Caco-2 (cell line): ENCODE measurements around the gene ZFAND2A. TPM values are rescaled to one million over a fixed set of nuclear protein-coding genes. Genes with fewer than 3 reads are reported as not detected.
"Not testable (repeated sequence)": the region's sequence is repeated elsewhere in the genome, so short reads cannot be mapped to it uniquely, and the experiment has no call there.

Experiments used
- BruUV-seq: library from RNA; stranded (reverse); fragments of 400-500 nt; replicated peaks from 2 replicates; lab custom pipeline; 2021; lab: Mats Ljungman, UMichigan
- CTCF ChIA-PET: fragments of 300-600 bp; sonication (Branson Sonifier 250); formaldehyde crosslinking; loops from one replicate; lab custom pipeline; 2022; ENCODE audit warnings: antibody characterized with exemption; lab: Charles Lee
- POLR2A ChIA-PET: fragments of 300-600 bp; sonication (Branson Sonifier 250); formaldehyde crosslinking; loops from one replicate; lab custom pipeline; 2022; ENCODE audit warnings: antibody characterized with exemption; lab: Charles Lee
- DNase-seq, 2 experiments: peaks; one replicate each; pipeline versions ENCODE4 v3.0.0 to v3.0.0-alpha.2; 2020 to 2022
- H3K27me3 ChIP-seq: replicated peaks from 2 replicates; pipeline ENCODE4 v1.6.0; 2011; ENCODE audit warnings: low read length; ENCODE audit not compliant: control insufficient read depth, insufficient read depth
- H3K36me3 ChIP-seq: 2 replicates; pipeline ENCODE4 v1.5.1; 2011; ENCODE audit warnings: low read length; ENCODE audit not compliant: control insufficient read depth, insufficient read depth
- H3K4me1 ChIP-seq: fragments of 250-450 bp; sonication (Bioruptor Pico); 2 replicates; pipeline ENCODE4 v1.5.1; 2020; ENCODE audit warnings: mild to moderate bottlenecking
- H3K4me3 ChIP-seq: 2 replicates; pipeline ENCODE4 v1.5.1; 2011; ENCODE audit warnings: low read depth, mild to moderate bottlenecking, control low read depth, low read length
- H3K9me3 ChIP-seq: fragments of 250-450 bp; sonication (Bioruptor Pico); 2 replicates; pipeline ENCODE4 v1.5.1; 2020; ENCODE audit warnings: mild to moderate bottlenecking, moderate library complexity
- H3K27ac Mint-ChIP-seq: one replicate; pipeline ENCODE4 v1.8.0; 2022; ENCODE audit warnings: mixed read lengths; ENCODE audit not compliant: unreplicated experiment
- H3K27me3 Mint-ChIP-seq: one replicate; pipeline ENCODE4 v1.8.0; 2022; ENCODE audit warnings: mixed read lengths; ENCODE audit not compliant: insufficient read depth, unreplicated experiment
- H3K36me3 Mint-ChIP-seq: one replicate; pipeline ENCODE4 v1.8.0; 2022; ENCODE audit warnings: mild to moderate bottlenecking, mixed read lengths; ENCODE audit not compliant: insufficient read depth, unreplicated experiment
- H3K4me1 Mint-ChIP-seq: one replicate; pipeline ENCODE4 v1.8.0; 2022; ENCODE audit warnings: low read depth, mixed read lengths; ENCODE audit not compliant: unreplicated experiment
- H3K4me3 Mint-ChIP-seq: one replicate; pipeline ENCODE4 v1.8.0; 2022; ENCODE audit warnings: mild to moderate bottlenecking, moderate library complexity, mixed read lengths; ENCODE audit not compliant: unreplicated experiment
- H3K9me3 Mint-ChIP-seq: one replicate; pipeline ENCODE4 v1.8.0; 2022; ENCODE audit warnings: mixed read lengths; ENCODE audit not compliant: unreplicated experiment
- CTCF ChIP-seq, 2 experiments: fragments of 200-600 bp in 1 of 2; IDR thresholded peaks; 1 replicate in 1 of 2; 2 replicates in 1 of 2; pipeline versions ENCODE4 v1.5.1 to v1.8.0; 2011 to 2022; ENCODE audit warnings: antibody characterized with exemption in 1 of 2, control low read depth in 1 of 2, inconsistent platforms in 1 of 2, low read depth in 1 of 2, low read length in 1 of 2, mild to moderate bottlenecking in 1 of 2, moderate library complexity in 1 of 2; ENCODE audit not compliant: insufficient read depth in 1 of 2, severe bottlenecking in 1 of 2, unreplicated experiment in 1 of 2
- intact Hi-C: fragments of 100-400 bp; cut with micrococcal nuclease; formaldehyde crosslinking; loops from one replicate; pipeline ENCODE4 v1.10.0; 2022; ENCODE audit not compliant: unreplicated experiment
- total RNA-seq: library from RNA; stranded (reverse); gene quantifications from 2 replicates; pipeline ENCODE4 v1.2.3, GENCODE V29; 2022

ZFAND2A gene
- total RNA-seq, 1 experiment from 2014 or later = 32.1 TPM

GRCh38 chr7:1151156-1151555 is 8.8 kb downstream of the ZFAND2A start:
- intact Hi-C loops = no loop called here
- no peak overlapping the region for H3K27ac Mint-ChIP-seq
- no TSS peak for BruUV-seq
- H3K4me3 Mint-ChIP-seq = no peak overlapping the region
- no peaks in the 10 kb centered on the region for H3K4me1 ChIP-seq
- no peaks in the 10 kb centered on the region for H3K27me3 Mint-ChIP-seq
- no peaks in the 10 kb centered on the region for H3K9me3 Mint-ChIP-seq
- no peaks in the 10 kb centered on the region for H3K4me1 Mint-ChIP-seq
- peaks cover 47% of the 10 kb centered on the region for H3K36me3 Mint-ChIP-seq
- H3K27me3 ChIP-seq = no peaks in the 10 kb centered on the region
- TF ChIP-seq CTCF (IDR thresholded peaks at IDR 0.05; ENCODE audit: insufficient read depth in 1 of 2, low read depth in 1 of 2, low read length in 1 of 2, severe bottlenecking in 1 of 2, unreplicated experiment in 1 of 2) = no peak
- H3K36me3 ChIP-seq = peaks cover 2% of the 10 kb centered on the region; the same call in 1 of the 2 replicates
- H3K4me3 ChIP-seq = no peak overlapping the region
- H3K9me3 ChIP-seq = no peaks in the 10 kb centered on the region
- CTCF ChIA-PET = no interaction called here
- no peak for DNase-seq
- POLR2A ChIA-PET = no interaction called here

GRCh38 chr7:1150400-1151002 is 9.5 kb downstream of the ZFAND2A start:
- Histone ChIP-seq H3K4me1 (no peaks in the 10 kb centered on the region), H3K9me3 (no peaks in the 10 kb centered on the region), H3K36me3 (peaks cover 2% of the 10 kb centered on the region; the same call in 1 of the 2 replicates), H3K27me3 (no peaks in the 10 kb centered on the region), H3K4me3 (no peak overlapping the region)
- no peaks in the 10 kb centered on the region for H3K27me3 Mint-ChIP-seq
- H3K9me3 Mint-ChIP-seq = no peaks in the 10 kb centered on the region
- ChIA-PET CTCF (no interaction called here), POLR2A (no interaction called here)
- DNase-seq = no peak
- no peak overlapping the region for H3K27ac Mint-ChIP-seq
- TF ChIP-seq CTCF (IDR thresholded peaks at IDR 0.05; ENCODE audit: insufficient read depth in 1 of 2, low read depth in 1 of 2, low read length in 1 of 2, severe bottlenecking in 1 of 2, unreplicated experiment in 1 of 2) = no peak
- no peaks in the 10 kb centered on the region for H3K4me1 Mint-ChIP-seq
- intact Hi-C loops = no loop called here
- H3K4me3 Mint-ChIP-seq = no peak overlapping the region
- peaks cover 47% of the 10 kb centered on the region for H3K36me3 Mint-ChIP-seq
- BruUV-seq = no TSS peak

GRCh38 chr7:1149351-1149794 is 10.6 kb downstream of the ZFAND2A start:
- H3K9me3 Mint-ChIP-seq = no peaks in the 10 kb centered on the region
- no peak for DNase-seq
- H3K36me3 Mint-ChIP-seq = peaks cover 36% of the 10 kb centered on the region
- TF ChIP-seq CTCF (IDR thresholded peaks at IDR 0.05; ENCODE audit: insufficient read depth in 1 of 2, low read depth in 1 of 2, low read length in 1 of 2, severe bottlenecking in 1 of 2, unreplicated experiment in 1 of 2) = no peak
- intact Hi-C loops = no loop called here
- ChIA-PET CTCF (interaction anchor here (0.6 kb wide), 1 partner anchor 9 kb away, joined by 4 read pairs; no protein-coding TSS in a partner anchor), POLR2A (no interaction called here)
- Histone ChIP-seq H3K27me3 (no peaks in the 10 kb centered on the region), H3K4me3 (no peak overlapping the region), H3K36me3 (peaks cover 2% of the 10 kb centered on the region; the same call in 1 of the 2 replicates), H3K4me1 (no peaks in the 10 kb centered on the region), H3K9me3 (no peaks in the 10 kb centered on the region)
- H3K4me3 Mint-ChIP-seq = no peak overlapping the region
- H3K27ac Mint-ChIP-seq = no peak overlapping the region
- BruUV-seq = no TSS peak
- no peaks in the 10 kb centered on the region for H3K27me3 Mint-ChIP-seq
- no peaks in the 10 kb centered on the region for H3K4me1 Mint-ChIP-seq

- BruUV-seq, H3K9me3 ChIP-seq, H3K4me1 ChIP-seq, H3K27ac Mint-ChIP-seq, H3K27me3 ChIP-seq, POLR2A ChIA-PET, DNase-seq, H3K36me3 ChIP-seq, H3K27me3 Mint-ChIP-seq, H3K4me3 ChIP-seq, H3K4me3 Mint-ChIP-seq, H3K4me1 Mint-ChIP-seq, H3K9me3 Mint-ChIP-seq, intact Hi-C loops: not testable (repeated sequence)
- H3K36me3 Mint-ChIP-seq = peaks cover 21% of the 10 kb centered on the region
- CTCF ChIA-PET = interaction anchor here (0.6 kb wide), 1 partner anchor 1003 kb away, joined by 9 read pairs; no protein-coding TSS in a partner anchor
Measured at GRCh38 chr7:1147873-1148272, 12.1 kb downstream of the ZFAND2A start.
